ENCODE data around the gene PTPA. TPM values are rescaled to one million over a fixed set of nuclear protein-coding genes. Genes with fewer than 3 reads are reported as not detected.
"Not testable (repeated sequence)": the region's sequence is repeated elsewhere in the genome, so short reads cannot be mapped to it uniquely, and the experiment has no call there.

Gene PTPA
- total and polyA plus RNA-seq, 2 of the 4 experiments (the other 2 are of a cell fraction): 124 to 149 TPM

GRCh38 chr9:129187042-129187441 is 75.8 kb downstream of the PTPA start:
- H2AK5ac ChIP-seq (ENCODE audit: low read depth, low read length): no peak overlapping the region
- in situ Hi-C loops (cut with MboI; ENCODE audit: low sequenced_read_pairs): no loop called here
- CTCF ChIA-PET: no interaction called here

GRCh38 chr9:129189971-129190370 is 78.8 kb downstream of the PTPA start:
- H2AK9ac ChIP-seq (replicated peaks; ENCODE audit: low read depth, low read length, poor library complexity); in situ Hi-C loops (cut with MboI; ENCODE audit: low sequenced_read_pairs); H4K5ac ChIP-seq (ENCODE audit: low read depth, low read length); H4K20me1 ChIP-seq (ENCODE audit: insufficient read depth, low read length); H3K27ac ChIP-seq (ENCODE audit: insufficient read depth, low read length); POLR2A ChIA-PET (ENCODE audit: unreplicated experiment); H3K9me1 ChIP-seq (ENCODE audit: insufficient read depth, low read length); BruUV-seq (replicated peaks); H3K14ac ChIP-seq (replicated peaks; ENCODE audit: low read depth, low read length); H3K4me2 ChIP-seq (ENCODE audit: low read depth, low read length); DNase-seq; dilution Hi-C loops (cut with HindIII; ENCODE audit: low sequenced_read_pairs, unreplicated experiment); H3K36me3 ChIP-seq (ENCODE audit: control insufficient read depth, insufficient read depth, low read length); H3K56ac ChIP-seq (ENCODE audit: extremely low read depth, insufficient read depth, low read length); CTCF ChIA-PET; ATAC-seq (ENCODE audit: low read depth); H4K91ac ChIP-seq (ENCODE audit: insufficient read depth, low read depth, low read length); intact Hi-C loops (cut with micrococcal nuclease); H3K4ac ChIP-seq (ENCODE audit: low read depth, low read length); H2AFZ ChIP-seq (replicated peaks; ENCODE audit: low read length, poor library complexity); H3K9ac ChIP-seq (ENCODE audit: low read depth, low read length); H2BK5ac ChIP-seq (ENCODE audit: low read depth, low read length, poor library complexity, severe bottlenecking); H2BK20ac ChIP-seq (ENCODE audit: low read depth, low read length); H3K4me1 ChIP-seq (ENCODE audit: control insufficient read depth, insufficient read depth, low read length); H2AK5ac ChIP-seq (ENCODE audit: low read depth, low read length); H3K23ac ChIP-seq (ENCODE audit: low read depth, low read length); H3K18ac ChIP-seq (ENCODE audit: low read depth, low read length); H2BK120ac ChIP-seq (ENCODE audit: low read depth, low read length); H3K79me1 ChIP-seq (ENCODE audit: low read depth in 1 of 2, low read length in 2 of 2); H3K4me3 ChIP-seq (ENCODE audit: insufficient read depth, low read depth, low read length); H2BK15ac ChIP-seq (ENCODE audit: low read depth, low read length); H4K8ac ChIP-seq (ENCODE audit: low read depth in 2 of 2, low read length in 2 of 2): not testable (repeated sequence)
- Histone ChIP-seq H3K27me3 (ENCODE audit: control insufficient read depth, insufficient read depth, low read length) (peaks cover 12% of the 10 kb centered on the region), H3K9me3 (ENCODE audit: control insufficient read depth, insufficient read depth, low read length) (peaks cover 14% of the 10 kb centered on the region)
- 88% methylated on average over 6 of the region's 8 CpGs; no CpG with 5 or more reads in 1 of the 2 experiments for WGBS, 2 experiments (ENCODE audit: extremely low coverage in 2 of 2, insufficient read length in 1 of 2)

More at GRCh38 chr9:129187042-129187441, 75.8 kb downstream of the PTPA start:
- Histone ChIP-seq H3K4ac (ENCODE audit: low read depth, low read length) (no peak overlapping the region), H4K91ac (ENCODE audit: insufficient read depth, low read depth, low read length) (no peak overlapping the region), H2BK5ac (ENCODE audit: low read depth, low read length, poor library complexity, severe bottlenecking) (no peak overlapping the region), H4K5ac (ENCODE audit: low read depth, low read length) (no peak overlapping the region), H3K4me2 (ENCODE audit: low read depth, low read length) (no peak overlapping the region), H2BK120ac (ENCODE audit: low read depth, low read length) (no peak overlapping the region), H3K36me3 (ENCODE audit: control insufficient read depth, insufficient read depth, low read length) (no peaks in the 10 kb centered on the region), H3K27ac (ENCODE audit: insufficient read depth, low read length) (no peak overlapping the region), H2BK15ac (ENCODE audit: low read depth, low read length) (no peak overlapping the region), H3K79me1 (ENCODE audit: low read depth in 1 of 2, low read length in 2 of 2) (no peaks in the 10 kb centered on the region), H3K27me3 (ENCODE audit: control insufficient read depth, insufficient read depth, low read length) (no peaks in the 10 kb centered on the region), H2BK20ac (ENCODE audit: low read depth, low read length) (no peak overlapping the region), H3K9me3 (ENCODE audit: control insufficient read depth, insufficient read depth, low read length) (peaks cover 9% of the 10 kb centered on the region), H4K20me1 (ENCODE audit: insufficient read depth, low read length) (no peaks in the 10 kb centered on the region), H3K23ac (ENCODE audit: low read depth, low read length) (no peak overlapping the region), H3K14ac (replicated peaks; ENCODE audit: low read depth, low read length) (no peak overlapping the region), H3K56ac (ENCODE audit: extremely low read depth, insufficient read depth, low read length) (no peak overlapping the region), H3K9ac (ENCODE audit: low read depth, low read length) (no peak overlapping the region), H2AK9ac (replicated peaks; ENCODE audit: low read depth, low read length, poor library complexity) (no peak overlapping the region), H4K8ac (ENCODE audit: low read depth in 2 of 2, low read length in 2 of 2) (no peak overlapping the region), H3K4me1 (ENCODE audit: control insufficient read depth, insufficient read depth, low read length) (no peaks in the 10 kb centered on the region), H3K9me1 (ENCODE audit: insufficient read depth, low read length) (peaks cover 6% of the 10 kb centered on the region), H3K18ac (ENCODE audit: low read depth, low read length) (no peak overlapping the region), H2AFZ (replicated peaks; ENCODE audit: low read length, poor library complexity) (no peak overlapping the region), H3K4me3 (ENCODE audit: insufficient read depth, low read depth, low read length) (no peak overlapping the region)
- WGBS, 2 experiments (ENCODE audit: extremely low coverage in 2 of 2, insufficient read length in 1 of 2): no CpG with 5 or more reads among the region's 1 CpG
- no TSS peak for BruUV-seq (replicated peaks)
- POLR2A ChIA-PET (ENCODE audit: unreplicated experiment): no interaction called here
- intact Hi-C loops (cut with micrococcal nuclease): no loop called here
- no peak for DNase-seq
- ATAC-seq (ENCODE audit: low read depth): no peak
- dilution Hi-C loops (cut with HindIII; ENCODE audit: low sequenced_read_pairs, unreplicated experiment): no loop called here
- no peak for TF ChIP-seq POLR2A (IDR thresholded peaks at IDR 0.05; ENCODE audit: low read depth, low read length)
- no peak for TF ChIP-seq RAD21 (IDR thresholded peaks at IDR 0.05; ENCODE audit: low read length)
- TF ChIP-seq BHLHE40 (IDR thresholded peaks at IDR 0.05; ENCODE audit: low read depth, low read length): no peak
- no peak for TF ChIP-seq MAFK (IDR thresholded peaks at IDR 0.05; ENCODE audit: low read depth, low read length)
- no peak for TF ChIP-seq USF2 (IDR thresholded peaks at IDR 0.05; ENCODE audit: low read depth, low read length)
- TF ChIP-seq ELK1 (IDR thresholded peaks at IDR 0.05; ENCODE audit: borderline replicate concordance, low read depth, low read length): no peak
- no peak for TF ChIP-seq RCOR1 (IDR thresholded peaks at IDR 0.05; ENCODE audit: insufficient replicate concordance, low read length)
- TF ChIP-seq NFE2L2 (IDR thresholded peaks at IDR 0.05; ENCODE audit: low read depth, low read length): no peak

Measured in IMR-90 (cell line).